ENCODE results near the gene TGIF1. TPM values are rescaled to one million over a fixed set of nuclear protein-coding genes. Genes with fewer than 3 reads are reported as not detected.

TGIF1 gene
- total and polyA plus RNA-seq, 2 of the 4 experiments (the other 2 are of a cell fraction), result 62.1 to 118 TPM

GRCh38 chr18:3405713-3406112 lies 44.3 kb upstream of the TGIF1 start:
- no peak overlapping the region for H2BK120ac ChIP-seq (ENCODE audit: low read depth, low read length)
- BruUV-seq (replicated peaks), result no TSS peak
- H2AFZ ChIP-seq (replicated peaks; ENCODE audit: low read length, poor library complexity), result no peak overlapping the region
- no peak overlapping the region for H3K4me3 ChIP-seq (ENCODE audit: insufficient read depth, low read depth, low read length)
- no peak overlapping the region for H4K91ac ChIP-seq (ENCODE audit: insufficient read depth, low read depth, low read length)
- H3K27me3 ChIP-seq (ENCODE audit: control insufficient read depth, insufficient read depth, low read length), result peaks cover 3% of the 10 kb centered on the region; the same call in 1 of the 2 replicates
- dilution Hi-C loops (cut with HindIII; ENCODE audit: low sequenced_read_pairs, unreplicated experiment) (no loop called here), intact Hi-C loops (cut with micrococcal nuclease) (no loop called here), in situ Hi-C loops (cut with MboI; ENCODE audit: low sequenced_read_pairs) (no loop called here)
- H3K9me3 ChIP-seq (ENCODE audit: control insufficient read depth, insufficient read depth, low read length), result peaks cover 4% of the 10 kb centered on the region
- no peaks in the 10 kb centered on the region for H3K4me1 ChIP-seq (ENCODE audit: control insufficient read depth, insufficient read depth, low read length)
- H3K9me1 ChIP-seq (ENCODE audit: insufficient read depth, low read length), result no peaks in the 10 kb centered on the region
- H2BK15ac ChIP-seq (ENCODE audit: low read depth, low read length), result no peak overlapping the region
- ChIA-PET CTCF (no interaction called here), POLR2A (ENCODE audit: unreplicated experiment) (no interaction called here)
- H4K20me1 ChIP-seq (ENCODE audit: insufficient read depth, low read length), result no peaks in the 10 kb centered on the region
- H3K36me3 ChIP-seq (ENCODE audit: control insufficient read depth, insufficient read depth, low read length), result no peaks in the 10 kb centered on the region
- H3K14ac ChIP-seq (replicated peaks; ENCODE audit: low read depth, low read length), result no peak overlapping the region
- no CpG with 5 or more reads among the region's 3 CpGs for WGBS, 2 experiments (ENCODE audit: extremely low coverage in 2 of 2, insufficient read length in 1 of 2)
- H3K23ac ChIP-seq (ENCODE audit: low read depth, low read length), result no peak overlapping the region
- no peak overlapping the region for H2BK20ac ChIP-seq (ENCODE audit: low read depth, low read length)
- TF ChIP-seq POLR2A (IDR thresholded peaks at IDR 0.05; ENCODE audit: low read depth, low read length) (no peak), CEBPB (IDR thresholded peaks at IDR 0.05; ENCODE audit: low read depth, low read length) (no peak)
- H3K27ac ChIP-seq (ENCODE audit: insufficient read depth, low read length), result no peak overlapping the region
- H2AK5ac ChIP-seq (ENCODE audit: low read depth, low read length), result no peak overlapping the region
- H4K8ac ChIP-seq (ENCODE audit: low read depth in 2 of 2, low read length in 2 of 2), result no peak overlapping the region
- H2AK9ac ChIP-seq (replicated peaks; ENCODE audit: low read depth, low read length, poor library complexity), result no peak overlapping the region
- no peak overlapping the region for H3K4me2 ChIP-seq (ENCODE audit: low read depth, low read length)
- DNase-seq, result no peak
- H3K9ac ChIP-seq (ENCODE audit: low read depth, low read length), result no peak overlapping the region
- H4K5ac ChIP-seq (ENCODE audit: low read depth, low read length), result no peak overlapping the region
- H3K4ac ChIP-seq (ENCODE audit: low read depth, low read length), result no peak overlapping the region
- H2BK5ac ChIP-seq (ENCODE audit: low read depth, low read length, poor library complexity, severe bottlenecking), result no peak overlapping the region
- no peaks in the 10 kb centered on the region for H3K79me1 ChIP-seq (ENCODE audit: low read depth in 1 of 2, low read length in 2 of 2)
- H3K56ac ChIP-seq (ENCODE audit: extremely low read depth, insufficient read depth, low read length), result no peak overlapping the region
- ATAC-seq (ENCODE audit: low read depth), result no peak
- H3K18ac ChIP-seq (ENCODE audit: low read depth, low read length), result no peak overlapping the region

Measured in IMR-90 (cell line).